Brain microvascular endothelial cell (primary cell): ENCODE results near the gene CLMN.
A peak's percentile ranks its signal among the peaks of the same experiment; 100 is the strongest.
"Not testable (repeated sequence)": the region's sequence is repeated elsewhere in the genome, so short reads cannot be mapped to it uniquely, and the experiment has no call there.

Source experiments
- DNase-seq: peaks from one replicate; pipeline ENCODE4 v3.0.0-alpha.2; 2020
- H3K27ac ChIP-seq: fragments of 250-450 bp; sonication (Bioruptor Pico); 2 replicates; pipeline ENCODE4 v1.5.1; 2020; ENCODE audit warnings: mild to moderate bottlenecking, moderate library complexity
- H3K27me3 ChIP-seq: fragments of 250-450 bp; sonication (Bioruptor Pico); replicated peaks from 2 replicates; pipeline ENCODE4 v1.5.1; 2020; ENCODE audit warnings: mild to moderate bottlenecking
- H3K36me3 ChIP-seq: fragments of 250-450 bp; sonication (Bioruptor Pico); replicated peaks from 2 replicates; pipeline ENCODE4 v1.5.1; 2020; ENCODE audit warnings: mild to moderate bottlenecking
- H3K4me3 ChIP-seq: 2 replicates; pipeline ENCODE4 v1.5.1; 2011; ENCODE audit warnings: low read depth, mild to moderate bottlenecking, control low read depth, low read length, moderate library complexity
- in situ Hi-C: cut with HindIII; loops from 2 replicates; pipeline ENCODE4 v1.10.0; 2017; ENCODE audit warnings: low sequenced_read_pairs, low pct_ligation_motif_present
- TF ChIP-seq, protein P1 (sequence below): IDR thresholded peaks from 2 replicates; pipeline ENCODE4 v1.5.1; 2011; ENCODE audit warnings: low read depth, mild to moderate bottlenecking, moderate library complexity, low read length, control low read depth, inconsistent platforms; ENCODE audit errors: missing control alignments

Gene CLMN

DNA sequence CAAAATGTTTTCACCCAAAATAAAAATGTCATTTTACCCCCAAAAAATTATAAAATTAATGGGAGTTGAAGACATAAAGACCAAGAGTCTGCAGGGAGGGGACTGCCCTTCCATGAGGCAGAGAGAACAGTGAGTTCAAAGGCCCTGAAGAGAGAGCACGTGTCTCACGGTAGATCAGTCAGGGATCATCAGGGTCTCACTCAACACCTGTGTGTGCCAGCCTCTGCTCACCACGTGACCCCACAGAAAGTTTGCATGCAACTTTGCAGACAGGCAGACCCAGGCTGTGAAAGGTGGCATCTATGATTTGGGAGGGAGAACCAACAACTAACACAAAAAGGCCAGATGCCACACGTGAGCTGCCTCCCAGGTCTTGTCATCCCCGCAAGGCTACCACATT lies 33.1 kb downstream of the CLMN start:
- H3K4me3 ChIP-seq: no peak overlapping the region
- H3K36me3 ChIP-seq: no peaks in the 10 kb centered on the region
- in situ Hi-C loops: no loop called here
- no peaks in the 10 kb centered on the region for H3K27me3 ChIP-seq
- no peak for DNase-seq
- TF ChIP-seq, protein P1, sequence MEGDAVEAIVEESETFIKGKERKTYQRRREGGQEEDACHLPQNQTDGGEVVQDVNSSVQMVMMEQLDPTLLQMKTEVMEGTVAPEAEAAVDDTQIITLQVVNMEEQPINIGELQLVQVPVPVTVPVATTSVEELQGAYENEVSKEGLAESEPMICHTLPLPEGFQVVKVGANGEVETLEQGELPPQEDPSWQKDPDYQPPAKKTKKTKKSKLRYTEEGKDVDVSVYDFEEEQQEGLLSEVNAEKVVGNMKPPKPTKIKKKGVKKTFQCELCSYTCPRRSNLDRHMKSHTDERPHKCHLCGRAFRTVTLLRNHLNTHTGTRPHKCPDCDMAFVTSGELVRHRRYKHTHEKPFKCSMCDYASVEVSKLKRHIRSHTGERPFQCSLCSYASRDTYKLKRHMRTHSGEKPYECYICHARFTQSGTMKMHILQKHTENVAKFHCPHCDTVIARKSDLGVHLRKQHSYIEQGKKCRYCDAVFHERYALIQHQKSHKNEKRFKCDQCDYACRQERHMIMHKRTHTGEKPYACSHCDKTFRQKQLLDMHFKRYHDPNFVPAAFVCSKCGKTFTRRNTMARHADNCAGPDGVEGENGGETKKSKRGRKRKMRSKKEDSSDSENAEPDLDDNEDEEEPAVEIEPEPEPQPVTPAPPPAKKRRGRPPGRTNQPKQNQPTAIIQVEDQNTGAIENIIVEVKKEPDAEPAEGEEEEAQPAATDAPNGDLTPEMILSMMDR: no peak
- H3K27ac ChIP-seq: no peak overlapping the region

DNA sequence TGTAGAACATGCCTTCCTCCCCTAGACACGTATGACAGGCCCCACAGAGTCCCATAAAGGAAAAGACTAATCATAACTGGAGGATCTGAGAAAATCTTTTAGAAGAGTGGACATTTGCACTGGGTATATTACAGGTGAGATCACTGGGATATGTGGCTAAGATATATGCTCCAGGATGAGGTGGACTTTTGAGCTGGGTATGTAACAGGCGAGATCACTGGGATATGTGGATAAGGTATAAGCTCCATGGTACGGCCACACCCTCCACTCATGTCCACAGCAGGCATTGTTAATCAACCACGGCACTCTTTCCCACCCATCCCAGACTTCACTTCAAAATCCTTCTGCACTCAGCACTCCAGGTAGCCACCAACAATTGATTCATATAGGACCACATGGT lies 34.1 kb downstream of the CLMN start:
- Histone ChIP-seq H3K4me3 (no peak overlapping the region), H3K36me3 (no peaks in the 10 kb centered on the region), H3K27ac (no peak overlapping the region), H3K27me3 (no peaks in the 10 kb centered on the region)
- no peak for DNase-seq
- TF ChIP-seq, protein P1: no peak
- in situ Hi-C loops: no loop called here

DNA sequence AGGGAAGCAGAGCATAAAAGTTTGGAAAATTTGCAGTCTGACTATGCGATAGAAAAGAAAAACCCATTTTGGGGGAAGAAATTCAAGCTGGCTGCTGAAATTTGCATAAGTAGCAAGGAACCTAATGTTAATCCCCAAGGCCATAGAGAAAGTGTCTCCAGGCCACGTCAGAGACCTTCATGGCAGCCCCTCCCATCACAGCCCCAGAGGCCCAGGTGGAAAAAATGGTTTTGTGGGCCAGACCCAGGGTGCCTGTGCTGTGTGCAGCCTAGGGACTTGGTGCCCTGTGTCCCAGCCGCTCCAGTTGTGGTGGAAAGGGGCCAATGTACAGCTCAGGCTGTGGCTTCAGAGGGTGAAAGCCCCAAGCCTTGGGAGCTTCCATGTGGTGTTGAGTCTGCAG lies 35.9 kb downstream of the CLMN start:
- H3K27me3 ChIP-seq, H3K4me3 ChIP-seq, in situ Hi-C loops, H3K27ac ChIP-seq, H3K36me3 ChIP-seq, DNase-seq: not testable (repeated sequence)

DNA sequence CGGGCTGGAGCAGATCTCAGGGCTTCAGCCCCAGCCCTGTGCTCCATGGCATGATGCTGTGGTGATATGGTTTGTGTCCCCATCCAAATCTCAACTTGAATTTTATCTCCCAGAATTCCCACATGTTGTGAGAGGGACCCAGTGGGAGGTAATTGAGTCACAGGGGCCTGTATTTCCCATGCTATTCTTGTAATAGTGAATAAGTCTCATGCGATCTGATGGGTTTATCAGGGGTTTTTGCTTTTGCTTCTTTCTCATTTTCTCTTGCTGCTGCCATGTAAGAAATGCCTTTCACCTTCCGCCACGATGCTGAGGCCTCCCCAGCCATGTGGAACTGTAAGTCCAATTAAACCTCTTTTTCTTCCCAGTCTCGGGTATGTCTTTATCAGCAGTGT lies 36.7 kb downstream of the CLMN start:
- H3K36me3 ChIP-seq, H3K27me3 ChIP-seq, H3K4me3 ChIP-seq, in situ Hi-C loops: not testable (repeated sequence)
- H3K27ac ChIP-seq: peak overlapping the region; percentile 35
- DNase-seq: peak; percentile 61

DNA sequence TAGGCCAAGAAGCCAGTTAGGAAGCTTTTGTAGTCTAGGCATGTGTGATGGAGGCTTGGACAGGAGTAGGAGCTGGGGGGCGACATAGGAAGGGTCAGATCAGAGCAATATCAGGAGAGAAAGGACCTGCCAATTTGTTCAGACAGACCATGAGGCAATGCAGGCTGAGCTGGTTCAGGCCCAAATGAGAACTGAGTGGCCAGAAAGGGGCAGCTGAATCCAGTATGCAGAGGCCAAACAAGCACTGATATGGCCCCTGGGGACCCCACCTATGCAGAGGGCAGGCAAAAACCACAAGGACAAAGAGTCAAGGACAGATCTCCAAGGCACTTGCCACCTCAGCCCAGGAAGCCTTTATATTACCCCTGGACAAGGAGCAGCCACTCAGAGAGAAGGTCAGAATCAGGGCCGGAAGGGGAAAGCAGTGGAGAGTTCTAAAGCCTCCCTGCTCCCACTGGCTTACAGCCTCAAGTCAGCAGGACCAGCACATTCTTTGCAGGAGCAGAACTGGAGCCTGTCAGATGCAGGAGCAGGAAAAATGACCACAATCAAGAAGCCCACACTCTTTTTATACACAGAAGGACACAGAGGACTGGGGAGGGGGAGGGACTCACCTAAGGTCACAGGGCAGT lies 37.2 kb downstream of the CLMN start:
- in situ Hi-C loops: no loop called here
- Histone ChIP-seq H3K27me3 (no peaks in the 10 kb centered on the region), H3K4me3 (no peak overlapping the region), H3K27ac (no peak overlapping the region), H3K36me3 (no peaks in the 10 kb centered on the region)
- TF ChIP-seq, protein P1: no peak
- DNase-seq: no peak

DNA sequence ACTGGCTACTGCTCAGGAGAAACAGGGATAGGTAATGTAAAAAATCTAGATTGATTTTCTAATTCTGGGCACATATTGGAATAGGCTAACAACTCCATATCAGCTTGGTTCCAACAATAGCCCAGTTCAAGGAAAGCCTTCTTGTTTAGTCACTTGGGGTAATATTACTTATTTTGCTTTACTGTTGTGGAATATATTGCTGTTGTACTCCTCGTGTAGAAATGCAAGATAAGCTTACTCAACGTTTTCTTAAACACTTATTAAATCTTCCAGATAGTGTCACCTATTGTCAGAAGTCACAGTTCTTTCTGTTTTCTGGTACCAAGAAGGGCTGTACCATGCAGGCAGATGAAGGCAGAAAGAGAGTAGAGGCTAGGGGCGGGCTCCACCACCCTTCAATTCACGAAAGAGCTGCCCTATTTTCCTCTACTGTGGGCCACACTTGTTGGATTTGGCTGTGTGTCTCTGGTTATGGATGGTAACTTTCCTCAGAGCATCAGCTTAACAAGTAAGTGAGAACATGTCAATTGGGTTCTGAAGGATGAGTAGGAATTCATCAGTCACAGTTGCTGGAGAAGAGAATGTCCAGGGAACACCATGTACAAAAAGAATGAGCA lies 38.0 kb downstream of the CLMN start:
- TF ChIP-seq, protein P1: no peak
- Histone ChIP-seq H3K36me3 (no peaks in the 10 kb centered on the region), H3K27me3 (no peaks in the 10 kb centered on the region), H3K27ac (no peak overlapping the region), H3K4me3 (no peak overlapping the region)
- in situ Hi-C loops: no loop called here
- DNase-seq: no peak

DNA sequence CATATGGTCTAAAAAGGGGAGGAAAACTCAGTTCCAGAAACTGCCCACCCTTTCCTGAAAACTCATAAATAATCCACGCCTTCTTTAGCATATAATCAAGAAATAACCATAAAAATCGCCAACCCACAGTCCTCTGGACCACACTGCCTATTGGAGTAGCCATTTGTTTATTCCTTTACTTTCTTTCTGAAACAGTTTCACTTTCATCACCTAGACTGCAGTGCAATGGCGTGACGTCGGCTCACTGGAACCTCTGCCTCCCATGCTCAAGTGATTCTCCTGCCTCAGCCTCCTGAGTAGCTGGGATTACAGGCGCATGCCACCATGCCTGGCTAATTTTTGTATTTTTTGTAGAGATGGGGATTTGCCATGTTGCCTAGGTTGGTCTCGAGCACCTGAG lies 44.2 kb downstream of the CLMN start:
- in situ Hi-C loops: no loop called here
- H3K36me3 ChIP-seq: no peaks in the 10 kb centered on the region
- H3K27ac ChIP-seq: no peak overlapping the region
- no peak for DNase-seq
- no peak overlapping the region for H3K4me3 ChIP-seq
- TF ChIP-seq, protein P1: no peak
- no peaks in the 10 kb centered on the region for H3K27me3 ChIP-seq
